OCI-M2 (cell line): Measurements from ENCODE around the gene TADA2B.

Experiments
- DNase-seq: peaks from one replicate; lab custom pipeline; 2025; ENCODE audit not compliant: unreplicated experiment; lab: John Stamatoyannopoulos, UW

Gene TADA2B, protein sequence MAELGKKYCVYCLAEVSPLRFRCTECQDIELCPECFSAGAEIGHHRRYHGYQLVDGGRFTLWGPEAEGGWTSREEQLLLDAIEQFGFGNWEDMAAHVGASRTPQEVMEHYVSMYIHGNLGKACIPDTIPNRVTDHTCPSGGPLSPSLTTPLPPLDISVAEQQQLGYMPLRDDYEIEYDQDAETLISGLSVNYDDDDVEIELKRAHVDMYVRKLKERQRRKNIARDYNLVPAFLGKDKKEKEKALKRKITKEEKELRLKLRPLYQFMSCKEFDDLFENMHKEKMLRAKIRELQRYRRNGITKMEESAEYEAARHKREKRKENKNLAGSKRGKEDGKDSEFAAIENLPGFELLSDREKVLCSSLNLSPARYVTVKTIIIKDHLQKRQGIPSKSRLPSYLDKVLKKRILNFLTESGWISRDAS

DNA sequence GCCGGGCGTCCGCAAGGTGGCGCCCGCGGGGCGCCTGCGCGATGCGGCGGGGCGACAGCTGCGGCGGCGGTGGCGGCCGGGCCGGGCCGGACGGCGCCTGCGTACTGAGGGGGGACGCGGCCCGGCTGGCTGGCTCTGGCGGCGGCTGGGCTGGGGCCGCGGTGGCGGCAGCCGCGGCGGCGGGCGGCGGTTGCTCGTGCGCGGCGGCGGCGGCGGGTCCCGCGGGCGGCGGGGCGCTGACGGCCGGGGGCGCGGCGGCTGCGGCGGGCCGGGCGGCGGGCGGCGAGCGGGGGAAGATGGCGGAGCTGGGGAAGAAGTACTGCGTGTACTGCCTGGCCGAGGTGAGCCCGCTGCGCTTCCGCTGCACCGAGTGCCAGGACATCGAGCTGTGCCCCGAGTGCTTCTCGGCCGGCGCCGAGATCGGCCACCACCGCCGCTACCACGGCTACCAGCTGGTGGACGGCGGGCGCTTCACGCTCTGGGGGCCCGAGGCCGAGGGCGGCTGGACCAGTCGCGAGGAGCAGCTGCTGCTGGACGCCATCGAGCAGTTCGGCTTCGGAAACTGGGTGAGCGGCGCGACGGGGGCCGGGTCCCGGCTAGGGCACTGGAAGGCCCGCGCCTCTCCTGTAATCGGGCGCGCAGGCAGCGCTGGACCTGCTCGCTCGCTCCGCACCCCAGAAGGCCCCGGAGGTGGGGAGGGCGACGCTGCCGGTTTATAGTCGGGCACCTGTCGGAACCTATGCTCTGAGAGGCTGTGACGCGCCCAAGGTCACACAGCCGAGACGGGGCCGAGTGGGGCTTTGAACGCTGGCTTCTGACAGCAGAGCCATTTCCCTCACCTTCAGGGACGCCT, at the start of gene TADA2B:
Gene TADA2B, plus strand, starts transcription at position 89 of the 853 bp plus-strand sequence. Its CDS starts 208 bp downstream, at position 297.
- DNase-seq = no peak

GRCh38 chr4:6996481-6996880, 46.7 kb upstream of the TADA2B start:
- no peak for DNase-seq

- DNase-seq = no peak
These were observed 43.7 kb upstream of the TADA2B start for GRCh38 chr4:6999172-7000086.

GRCh38 chr4:7000421-7001176, 42.6 kb upstream of the TADA2B start:
- DNase-seq = no peak

GRCh38 chr4:7001271-7001670, 41.9 kb upstream of the TADA2B start:
- no peak for DNase-seq

GRCh38 chr4:7002336-7002735, 40.8 kb upstream of the TADA2B start:
- DNase-seq = no peak

DNA sequence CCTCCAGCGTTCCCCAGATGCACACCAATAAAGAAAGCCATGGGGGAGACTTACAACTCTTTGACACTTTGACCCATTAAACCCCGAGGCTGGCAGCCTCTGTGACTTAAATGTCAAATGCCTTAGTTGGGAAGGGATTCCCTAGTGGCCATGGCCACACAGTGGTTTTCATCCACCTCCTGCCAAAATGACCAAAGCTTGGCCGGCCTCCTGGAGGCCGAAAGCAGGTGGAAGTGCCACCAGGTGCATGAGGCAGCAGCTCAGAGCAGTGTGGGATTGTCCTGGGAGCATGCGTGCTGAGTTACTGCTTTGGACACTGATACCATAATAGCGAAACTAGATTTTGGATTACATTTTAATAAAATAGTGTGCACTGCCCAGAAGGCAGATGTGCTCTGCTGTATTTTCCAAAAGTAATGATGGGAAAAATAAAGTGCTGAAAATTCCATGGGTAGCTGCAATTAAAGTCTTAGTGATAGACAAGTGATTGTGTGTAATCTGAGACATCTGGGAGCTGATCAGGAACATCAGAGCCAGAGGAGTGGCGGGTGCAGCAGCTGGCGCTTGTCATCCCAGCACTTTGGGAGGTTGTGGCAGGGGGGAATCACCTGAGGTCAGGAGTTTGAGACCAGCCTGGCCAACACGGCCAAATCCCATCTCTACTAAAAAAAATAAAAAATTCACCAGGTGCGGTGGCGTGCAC, 39.8 kb upstream of the TADA2B start:
- no peak for DNase-seq

DNA sequence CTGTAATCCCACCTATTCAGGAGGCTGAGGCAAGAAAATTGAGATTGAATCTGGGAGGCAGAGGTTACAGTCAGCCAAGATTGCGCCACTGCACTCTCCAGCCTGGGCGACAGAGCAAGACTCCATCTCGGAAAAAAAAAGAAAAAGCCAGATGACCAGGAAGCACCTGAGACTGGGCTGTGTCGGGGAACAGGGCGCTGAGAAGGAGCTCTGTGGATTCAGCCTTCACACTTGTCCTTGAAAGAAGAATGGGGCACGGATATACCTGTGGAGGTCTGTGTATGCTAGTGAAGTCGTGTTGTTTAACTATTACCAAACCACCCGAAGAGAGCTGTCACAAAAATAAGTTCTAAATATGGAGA, 39.3 kb upstream of the TADA2B start:
- DNase-seq = no peak

DNA sequence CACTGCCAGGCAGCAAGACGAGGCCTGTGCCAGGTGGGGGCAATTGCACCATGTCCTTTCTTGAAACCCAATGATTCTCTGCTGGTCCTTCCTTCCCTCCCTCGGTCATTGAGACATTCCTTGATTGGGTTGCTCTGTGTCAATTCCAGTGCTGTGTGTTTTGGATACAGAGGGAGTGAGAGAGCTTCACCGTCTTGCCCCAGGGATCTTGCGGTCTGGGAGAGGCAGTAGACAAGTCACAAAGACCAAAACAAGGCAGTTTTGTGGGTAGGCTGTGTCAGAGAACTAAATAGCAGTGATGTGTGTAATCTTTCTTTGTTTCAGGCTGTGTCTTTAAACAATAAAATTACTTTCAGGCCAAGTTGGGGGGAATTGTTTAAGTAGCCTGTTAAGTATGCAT, 38.8 kb upstream of the TADA2B start:
- no peak for DNase-seq

DNA sequence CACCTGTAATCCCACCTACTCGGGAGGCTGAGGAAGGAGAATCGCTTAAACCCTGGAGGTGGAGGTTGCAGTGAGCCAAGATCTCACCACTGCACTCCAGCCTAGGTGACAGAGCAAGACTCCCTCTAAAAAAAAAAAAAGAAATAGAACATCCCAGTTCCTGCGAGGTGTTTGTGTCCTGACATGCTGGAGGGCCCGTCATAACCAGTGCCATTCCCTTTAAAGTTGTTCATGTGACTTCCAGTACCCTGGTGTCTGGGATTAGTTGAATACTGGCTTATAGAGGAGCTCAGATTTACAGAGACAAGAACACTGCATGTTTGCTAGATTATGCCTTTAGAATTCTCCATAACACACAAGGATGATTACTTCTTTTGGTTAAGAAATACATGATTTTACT, 37.6 kb upstream of the TADA2B start:
- no peak for DNase-seq

DNA sequence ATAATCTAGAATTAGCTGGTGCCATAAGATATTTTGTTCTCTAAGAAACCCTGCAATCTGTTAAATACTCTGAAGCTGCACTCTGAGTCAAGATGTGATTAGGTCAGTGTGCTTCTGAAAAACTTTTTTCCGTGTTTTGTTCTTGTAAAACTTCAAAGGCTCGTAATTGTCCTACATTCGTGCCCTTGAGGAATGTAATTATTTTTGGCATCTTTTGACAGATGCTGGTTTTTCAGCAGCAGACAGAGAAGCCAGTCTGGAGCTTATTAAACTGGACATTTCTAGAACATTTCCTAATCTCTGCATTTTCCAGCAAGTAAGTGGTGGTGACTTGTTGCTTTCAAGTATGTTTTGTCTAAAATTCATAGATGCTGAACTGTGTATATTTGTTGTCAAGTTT, 36.8 kb upstream of the TADA2B start:
- no peak for DNase-seq

DNA sequence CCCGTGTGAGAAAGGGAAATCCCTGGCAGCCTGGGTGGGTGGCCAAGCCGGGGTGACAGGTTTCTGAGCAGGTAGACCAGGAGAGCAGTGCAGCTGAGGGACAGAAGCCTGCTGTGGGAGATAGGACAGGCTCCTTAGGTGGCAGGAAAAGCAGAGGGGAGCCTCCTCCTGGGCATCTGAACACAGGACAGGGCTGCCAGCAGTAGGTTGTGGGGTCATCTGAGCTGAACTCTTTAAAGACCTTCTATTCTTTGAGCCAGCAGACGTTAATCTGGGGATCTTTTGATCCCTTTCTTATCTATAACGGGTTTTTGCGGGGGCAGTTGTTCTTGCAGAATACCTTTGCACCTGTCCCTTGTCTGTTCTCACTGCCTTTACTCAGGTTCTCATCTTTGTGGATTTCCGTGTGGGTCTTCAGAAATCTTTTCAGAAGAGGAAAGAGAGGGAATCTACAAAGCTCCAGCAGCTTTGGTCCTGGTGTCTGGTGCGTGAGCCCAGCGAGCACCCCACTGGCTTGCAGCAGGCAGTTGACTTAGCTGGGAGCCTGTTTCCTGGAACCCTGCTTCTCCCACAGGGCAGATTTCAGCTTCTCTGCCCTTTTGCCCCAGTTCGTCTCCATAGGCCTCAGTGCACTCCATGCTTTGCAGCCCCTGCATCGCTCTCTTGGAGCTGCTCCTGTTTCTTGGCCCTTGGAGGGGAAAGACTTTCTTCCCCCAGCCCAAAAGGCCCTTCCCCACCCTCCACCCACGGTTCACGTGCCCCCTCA, 35.8 kb upstream of the TADA2B start:
- DNase-seq = no peak

DNA sequence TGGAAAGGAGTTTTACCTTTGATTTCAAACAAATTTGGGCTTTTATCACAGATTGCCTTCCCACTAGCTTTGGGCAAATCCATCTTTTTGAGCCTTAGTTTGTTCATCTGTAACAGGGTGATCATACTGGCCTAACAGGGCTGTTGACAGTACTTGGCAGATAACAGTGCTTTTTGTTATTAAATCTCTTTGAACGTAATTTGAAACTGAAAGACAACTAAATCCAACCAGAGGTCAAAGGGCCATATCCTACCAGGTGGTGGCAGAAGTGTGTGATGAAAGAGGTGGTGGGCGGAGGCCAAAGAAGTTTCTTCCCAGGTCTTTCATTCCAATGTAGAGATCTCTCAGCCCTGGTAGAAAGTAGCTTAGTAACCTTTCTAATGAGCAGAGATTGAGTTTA, 35.2 kb upstream of the TADA2B start:
- no peak for DNase-seq

DNA sequence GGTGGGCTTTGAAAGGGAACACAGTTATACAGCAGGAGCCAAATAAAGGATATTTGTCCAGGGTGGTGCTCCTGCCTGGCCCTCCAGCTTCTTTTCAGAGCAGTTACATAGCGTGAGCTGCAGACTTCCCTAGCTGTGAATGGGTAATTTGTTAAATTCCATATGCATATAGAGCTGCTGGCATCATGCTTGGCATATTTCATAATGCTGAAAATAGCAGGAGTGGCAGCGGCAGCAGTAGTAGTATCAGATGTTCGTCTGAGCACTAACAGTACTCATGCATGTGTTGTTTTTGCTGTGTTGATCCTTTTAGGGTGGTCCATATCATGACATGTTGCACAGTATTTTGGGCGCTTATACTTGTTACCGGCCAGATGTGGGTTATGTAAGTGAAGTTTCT, 33.6 kb upstream of the TADA2B start:
- no peak for DNase-seq

- DNase-seq = no peak
These were observed 30.0 kb upstream of the TADA2B start for GRCh38 chr4:7013175-7013574.

DNA sequence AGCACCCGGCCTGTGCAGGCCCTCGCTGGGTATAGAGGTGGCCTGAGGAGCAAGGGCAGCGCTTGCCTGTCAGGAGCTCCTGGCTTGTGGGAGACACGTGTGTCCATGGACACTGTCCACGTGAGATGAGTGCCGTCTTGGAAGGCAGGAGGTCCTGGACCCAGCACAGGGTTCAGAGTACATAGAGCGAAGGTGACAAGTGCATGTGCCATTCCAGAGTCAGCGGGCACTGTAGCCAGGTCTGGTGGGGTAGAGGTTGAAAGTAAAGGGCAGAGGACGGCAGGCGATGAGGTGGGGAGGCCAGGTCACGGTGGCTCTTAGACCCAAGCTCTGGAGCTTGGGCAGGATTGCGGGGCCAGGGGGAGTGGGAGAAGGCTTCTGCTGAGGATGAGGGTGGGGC, 28.4 kb upstream of the TADA2B start:
- DNase-seq = no peak

DNA sequence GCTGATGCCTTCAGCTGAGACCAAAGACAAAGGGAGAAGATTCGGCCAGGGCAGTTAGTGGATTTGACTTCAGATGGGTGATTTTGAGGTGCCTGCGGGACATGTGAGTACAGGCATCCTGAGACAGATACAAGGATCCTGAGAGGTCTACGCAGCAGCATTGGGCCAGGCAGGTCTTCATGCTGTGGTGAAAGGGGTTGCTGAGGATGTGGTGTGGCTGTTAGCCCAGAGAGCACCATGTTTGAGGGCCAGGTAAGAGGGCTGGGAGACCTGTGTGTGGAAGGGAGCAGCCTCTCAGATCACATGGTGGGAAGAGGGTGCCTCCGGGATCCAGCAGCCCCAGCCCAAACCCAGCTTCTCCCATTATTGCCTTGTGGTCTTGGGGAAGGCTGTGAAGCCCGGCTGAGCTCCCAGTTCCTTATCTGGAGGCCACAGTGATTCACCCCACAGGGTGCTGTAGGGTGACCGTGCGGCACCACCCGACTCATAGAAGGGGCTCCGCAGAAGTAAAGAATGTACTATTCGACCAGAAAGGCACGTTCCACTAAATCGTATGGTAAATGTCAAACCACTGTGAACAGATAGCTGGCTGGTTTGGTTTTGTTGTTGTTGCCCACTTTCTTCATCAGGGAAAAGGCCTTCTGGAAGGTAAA, 27.7 kb upstream of the TADA2B start:
- no peak for DNase-seq

DNA sequence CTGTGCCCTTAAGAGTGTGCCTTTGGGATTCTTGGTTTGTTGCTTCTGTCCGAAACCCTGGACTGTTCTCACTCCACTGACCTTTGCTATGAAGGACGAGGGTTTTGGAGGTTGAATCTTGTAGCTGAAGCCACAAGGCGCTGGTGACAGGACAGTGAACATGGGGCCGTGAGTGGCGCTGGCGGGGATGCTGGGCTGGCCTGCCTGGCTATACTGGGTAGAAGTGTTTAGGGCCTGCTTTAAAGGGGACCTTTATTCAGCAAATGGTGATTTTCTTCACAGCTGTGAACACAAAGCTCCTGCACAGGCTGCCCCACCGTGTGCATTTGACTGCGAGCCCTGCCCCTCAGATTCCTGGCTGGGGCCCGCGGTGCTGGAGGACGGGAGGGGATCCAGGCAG, 27.1 kb upstream of the TADA2B start:
- DNase-seq = no peak

DNA sequence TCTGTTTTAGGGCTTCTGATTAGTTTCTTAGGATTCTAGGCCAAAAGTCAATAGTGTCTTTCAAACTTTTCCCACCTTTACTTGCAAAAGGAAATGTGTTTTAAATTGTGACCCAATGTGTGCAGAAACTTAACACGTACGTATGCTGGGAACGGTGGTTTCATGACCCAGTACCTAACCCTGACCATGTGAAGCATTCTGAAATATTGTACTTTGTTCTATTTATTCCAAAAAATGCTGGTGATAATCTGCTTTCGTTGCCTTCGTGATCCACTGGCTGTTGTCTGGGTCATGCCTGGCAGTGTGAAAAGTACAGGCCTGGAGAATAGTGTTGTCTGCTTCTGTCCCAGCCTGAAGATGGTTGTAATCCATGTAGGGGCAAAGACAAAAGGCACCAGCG, 26.7 kb upstream of the TADA2B start:
- DNase-seq = no peak
